Measurements from ENCODE around the gene MOBP.

MOBP gene

DNA sequence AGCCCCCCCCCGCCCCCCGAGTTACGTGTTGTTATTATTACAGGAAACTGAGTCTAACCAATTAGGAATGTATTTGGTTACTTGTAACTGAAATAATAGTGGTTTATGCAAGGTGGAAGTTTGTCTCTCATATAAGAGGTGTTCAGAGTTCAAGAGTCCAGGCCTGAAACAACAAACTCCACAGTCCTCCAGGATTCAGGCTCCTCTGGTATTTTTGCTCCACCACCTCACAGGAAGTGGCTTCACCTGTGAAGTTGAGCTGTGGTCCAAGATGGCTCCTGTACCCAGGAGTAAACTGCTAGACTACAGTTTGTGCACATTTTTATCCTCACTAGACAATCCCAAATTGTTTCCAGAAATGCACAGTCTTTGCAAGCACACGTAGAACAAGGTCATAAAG is 27.3 kb downstream of the MOBP start:
- H3K4me3 ChIP-seq (ENCODE audit: extremely low read depth, insufficient read depth, low read length, poor library complexity, severe bottlenecking), result no peak overlapping the region
- 80% methylated on average over 1 of the region's 4 CpGs; no CpG with 5 or more reads in 1 of the 2 experiments for WGBS, 2 experiments (ENCODE audit: insufficient coverage in 2 of 2)
- no peak overlapping the region for H3K27ac ChIP-seq (ENCODE audit: low read depth, low read length, severe bottlenecking)
- no peaks in the 10 kb centered on the region for H3K9me3 ChIP-seq (ENCODE audit: control insufficient read depth, low read length)
- H3K4me1 ChIP-seq (ENCODE audit: control insufficient read depth, insufficient read depth, low read length, poor library complexity, severe bottlenecking), result peaks cover under 1% of the 10 kb centered on the region
- H3K36me3 ChIP-seq (ENCODE audit: control insufficient read depth, insufficient read depth, low read length), result no peaks in the 10 kb centered on the region

DNA sequence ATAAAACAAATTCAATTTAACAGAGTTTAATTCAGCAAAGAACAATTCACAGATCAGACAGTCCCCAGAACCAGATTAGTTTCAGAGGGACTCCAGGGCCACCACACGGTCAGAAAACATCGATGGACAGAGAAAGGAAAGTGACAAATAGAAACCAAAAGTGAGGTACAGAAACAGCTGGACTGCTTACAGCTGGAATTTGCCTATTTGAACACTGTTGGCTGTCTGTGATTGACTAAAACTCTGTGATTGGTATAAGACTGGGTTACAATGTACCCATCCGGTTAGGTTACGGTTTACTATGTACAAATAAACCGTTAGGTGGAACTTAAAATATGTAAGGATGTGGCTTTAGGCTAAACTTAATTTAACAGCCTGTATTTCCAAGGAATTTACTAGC is 30.3 kb downstream of the MOBP start:
- Histone ChIP-seq H3K9me3 (ENCODE audit: control insufficient read depth, low read length) (no peaks in the 10 kb centered on the region), H3K4me1 (ENCODE audit: control insufficient read depth, insufficient read depth, low read length, poor library complexity, severe bottlenecking) (peaks cover 3% of the 10 kb centered on the region), H3K4me3 (ENCODE audit: extremely low read depth, insufficient read depth, low read length, poor library complexity, severe bottlenecking) (no peak overlapping the region), H3K36me3 (ENCODE audit: control insufficient read depth, insufficient read depth, low read length) (no peaks in the 10 kb centered on the region), H3K27ac (ENCODE audit: low read depth, low read length, severe bottlenecking) (no peak overlapping the region)
- WGBS, 2 experiments (ENCODE audit: insufficient coverage in 2 of 2), result 82 to 90% methylated on average over 2 to 5 of the region's 5 CpGs

DNA sequence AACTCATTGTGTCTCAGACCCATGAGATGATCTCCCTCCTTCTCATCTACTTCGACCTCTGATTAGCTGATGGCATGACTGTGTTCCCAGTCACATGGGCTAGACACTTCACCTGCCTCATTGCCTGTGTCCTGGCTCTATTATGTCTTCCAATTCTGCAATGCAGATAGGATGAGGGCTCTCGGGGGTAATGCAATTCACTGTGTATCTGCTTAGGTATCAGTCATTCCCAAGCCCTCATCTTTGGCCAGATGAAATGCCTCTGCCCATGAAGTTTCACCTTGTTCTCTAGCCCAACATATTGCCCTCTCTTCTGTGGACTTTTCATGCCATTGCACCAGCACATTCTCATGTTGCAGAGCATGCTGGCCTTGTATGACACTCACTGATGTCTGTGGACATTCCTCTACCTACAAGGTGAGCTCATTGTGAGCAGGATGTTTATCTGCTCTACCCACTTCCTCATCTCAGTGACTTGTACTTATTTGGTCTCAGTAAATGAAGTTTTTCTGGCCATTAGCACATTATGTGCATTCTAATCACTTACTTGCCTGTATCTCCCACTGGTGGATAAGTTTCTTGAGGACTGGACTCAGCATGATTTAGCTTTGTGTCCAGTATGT is 32.3 kb downstream of the MOBP start:
- Histone ChIP-seq H3K27ac (ENCODE audit: low read depth, low read length, severe bottlenecking) (no peak overlapping the region), H3K36me3 (ENCODE audit: control insufficient read depth, insufficient read depth, low read length) (no peaks in the 10 kb centered on the region), H3K9me3 (ENCODE audit: control insufficient read depth, low read length) (no peaks in the 10 kb centered on the region), H3K4me3 (ENCODE audit: extremely low read depth, insufficient read depth, low read length, poor library complexity, severe bottlenecking) (no peak overlapping the region), H3K4me1 (ENCODE audit: control insufficient read depth, insufficient read depth, low read length, poor library complexity, severe bottlenecking) (peaks cover 3% of the 10 kb centered on the region)
- 61 to 76% methylated on average over 2 of the region's 2 CpGs for WGBS, 2 experiments (ENCODE audit: insufficient coverage in 2 of 2)

DNA sequence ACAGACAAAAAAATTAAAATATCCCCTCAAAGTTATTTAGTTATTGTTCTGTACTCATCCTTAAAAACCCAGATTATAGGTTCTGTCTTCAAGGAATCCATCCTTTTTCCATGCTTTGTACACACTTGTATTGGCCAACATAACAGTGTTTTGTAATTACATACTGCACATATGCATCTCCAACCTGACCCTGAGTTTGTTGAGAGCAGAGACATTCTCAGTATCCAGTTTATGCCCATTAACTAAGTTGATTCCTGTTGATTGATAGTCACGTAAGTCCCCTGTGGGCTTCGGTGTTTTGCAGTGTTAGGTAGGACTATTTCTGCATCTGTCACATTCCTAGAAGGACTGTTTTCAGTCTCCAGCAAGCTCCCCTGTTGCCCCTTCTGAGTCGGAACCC is 33.6 kb downstream of the MOBP start:
- H3K27ac ChIP-seq (ENCODE audit: low read depth, low read length, severe bottlenecking), result no peak overlapping the region
- no peak overlapping the region for H3K4me3 ChIP-seq (ENCODE audit: extremely low read depth, insufficient read depth, low read length, poor library complexity, severe bottlenecking)
- no peaks in the 10 kb centered on the region for H3K36me3 ChIP-seq (ENCODE audit: control insufficient read depth, insufficient read depth, low read length)
- WGBS, 2 experiments (ENCODE audit: insufficient coverage in 2 of 2), result 100% methylated on average over 2 of the region's 3 CpGs
- H3K9me3 ChIP-seq (ENCODE audit: control insufficient read depth, low read length), result no peaks in the 10 kb centered on the region
- peaks cover 10% of the 10 kb centered on the region for H3K4me1 ChIP-seq (ENCODE audit: control insufficient read depth, insufficient read depth, low read length, poor library complexity, severe bottlenecking)

DNA sequence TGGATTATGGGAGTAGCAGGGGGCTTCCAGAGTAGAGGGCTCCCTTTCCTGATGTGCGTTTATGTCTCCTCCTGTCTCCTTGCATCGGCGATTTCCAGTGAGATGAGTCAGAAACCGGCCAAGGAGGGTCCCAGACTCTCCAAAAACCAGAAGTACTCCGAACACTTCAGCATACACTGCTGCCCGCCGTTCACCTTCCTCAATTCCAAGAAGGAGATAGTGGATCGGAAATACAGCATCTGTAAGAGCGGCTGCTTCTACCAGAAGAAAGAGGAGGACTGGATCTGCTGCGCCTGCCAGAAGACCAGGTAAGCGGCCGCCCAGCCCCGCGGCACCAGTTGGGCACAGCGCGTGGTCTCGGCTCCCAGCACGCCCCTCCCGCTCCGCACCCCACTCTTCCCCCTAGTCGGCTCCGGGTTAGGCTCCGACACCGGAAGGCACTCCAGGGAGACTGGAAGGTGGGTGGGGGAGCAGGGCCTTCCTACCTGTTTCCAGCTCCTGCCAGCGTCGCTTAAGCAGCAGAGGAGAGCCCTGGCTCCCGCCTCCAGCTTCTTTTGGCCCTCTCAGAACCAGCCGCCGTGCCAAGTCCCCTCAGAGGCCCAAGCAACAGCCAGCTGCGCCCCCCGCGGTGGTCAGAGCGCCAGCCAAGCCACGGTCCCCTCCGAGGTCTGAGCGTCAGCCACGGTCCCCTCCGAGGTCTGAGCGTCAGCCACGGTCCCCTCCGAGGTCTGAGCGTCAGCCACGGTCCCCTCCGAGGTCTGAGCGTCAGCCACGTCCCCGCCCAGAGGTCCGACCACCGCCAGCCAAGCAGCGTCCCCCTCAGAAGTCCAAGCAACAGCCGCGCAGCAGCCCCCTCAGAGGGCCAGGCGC is 34.7 kb downstream of the MOBP start:
- no peak overlapping the region for H3K27ac ChIP-seq (ENCODE audit: low read depth, low read length, severe bottlenecking)
- peaks cover 10% of the 10 kb centered on the region for H3K4me1 ChIP-seq (ENCODE audit: control insufficient read depth, insufficient read depth, low read length, poor library complexity, severe bottlenecking)
- 95 to 96% methylated on average over 34 to 51 of the region's 53 CpGs for WGBS, 2 experiments (ENCODE audit: insufficient coverage in 2 of 2)
- H3K4me3 ChIP-seq (ENCODE audit: extremely low read depth, insufficient read depth, low read length, poor library complexity, severe bottlenecking), result no peak overlapping the region
- H3K36me3 ChIP-seq (ENCODE audit: control insufficient read depth, insufficient read depth, low read length), result no peaks in the 10 kb centered on the region
- no peaks in the 10 kb centered on the region for H3K9me3 ChIP-seq (ENCODE audit: control insufficient read depth, low read length)

DNA sequence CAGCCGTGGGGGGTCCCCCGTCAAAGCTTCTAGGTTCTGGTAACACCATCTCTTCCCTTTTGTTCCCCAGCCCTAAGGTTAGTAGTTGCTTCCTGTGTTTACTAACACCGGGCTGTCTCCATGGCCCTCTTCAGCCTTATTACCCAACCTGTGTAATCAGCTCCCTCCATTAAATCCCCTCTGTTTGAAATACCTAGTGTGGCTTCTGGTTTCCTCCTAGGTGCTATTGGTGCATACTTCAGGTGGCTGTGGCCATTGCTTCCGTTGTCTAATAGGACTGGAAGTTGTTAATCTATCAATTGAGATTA is 35.3 kb downstream of the MOBP start:
- Histone ChIP-seq H3K27ac (ENCODE audit: low read depth, low read length, severe bottlenecking) (no peak overlapping the region), H3K4me3 (ENCODE audit: extremely low read depth, insufficient read depth, low read length, poor library complexity, severe bottlenecking) (no peak overlapping the region), H3K9me3 (ENCODE audit: control insufficient read depth, low read length) (no peaks in the 10 kb centered on the region), H3K4me1 (ENCODE audit: control insufficient read depth, insufficient read depth, low read length, poor library complexity, severe bottlenecking) (peaks cover 10% of the 10 kb centered on the region), H3K36me3 (ENCODE audit: control insufficient read depth, insufficient read depth, low read length) (no peaks in the 10 kb centered on the region)
- WGBS, 2 experiments (ENCODE audit: insufficient coverage in 2 of 2), result 90 to 100% methylated on average over 3 to 4 of the region's 4 CpGs

DNA sequence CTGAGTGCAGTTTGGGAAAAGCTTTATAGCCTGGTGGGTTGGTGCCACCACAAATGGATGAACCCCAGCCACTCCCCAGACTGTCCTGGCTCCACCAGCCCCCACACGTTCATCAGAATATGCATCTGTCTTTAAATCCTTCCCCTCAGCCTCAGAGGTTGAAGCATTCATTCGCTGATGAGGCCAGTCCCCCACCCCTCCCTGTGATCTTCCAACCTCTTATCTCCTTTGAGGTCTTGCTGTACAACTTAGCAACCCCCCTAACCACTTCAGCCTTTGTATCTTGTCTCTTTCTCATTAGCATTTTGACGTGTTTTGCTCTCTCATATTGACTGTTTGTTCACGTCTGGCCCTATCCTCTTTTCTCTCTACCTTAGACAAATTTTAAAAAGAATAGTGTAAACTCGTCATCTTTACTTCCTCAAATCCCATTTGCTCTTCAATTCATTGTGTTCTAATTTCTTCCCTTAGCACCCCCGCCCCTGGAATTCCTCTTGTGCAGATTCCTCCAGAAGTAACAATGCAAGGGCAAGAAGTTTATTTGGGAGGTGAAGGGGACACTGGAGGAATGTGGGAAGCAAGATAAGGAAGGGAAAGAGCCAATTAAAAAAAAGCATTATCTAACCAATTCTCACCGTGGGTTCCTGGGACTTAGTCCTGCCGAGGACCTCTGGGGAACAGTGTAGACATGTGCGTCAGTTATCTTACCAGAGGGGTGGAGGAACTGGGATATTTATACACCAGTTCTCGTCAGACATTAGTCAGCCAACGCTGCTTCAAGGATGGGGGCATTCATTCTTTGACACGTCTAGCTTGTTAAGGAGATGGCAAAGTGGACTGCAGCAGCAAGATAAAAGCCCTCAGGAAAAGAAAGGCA is 38.6 kb downstream of the MOBP start:
- Histone ChIP-seq H3K36me3 (ENCODE audit: control insufficient read depth, insufficient read depth, low read length) (no peaks in the 10 kb centered on the region), H3K4me3 (ENCODE audit: extremely low read depth, insufficient read depth, low read length, poor library complexity, severe bottlenecking) (no peak overlapping the region), H3K9me3 (ENCODE audit: control insufficient read depth, low read length) (no peaks in the 10 kb centered on the region), H3K27ac (ENCODE audit: low read depth, low read length, severe bottlenecking) (no peak overlapping the region), H3K4me1 (ENCODE audit: control insufficient read depth, insufficient read depth, low read length, poor library complexity, severe bottlenecking) (peaks cover 7% of the 10 kb centered on the region)
- 44 to 52% methylated on average over 8 to 10 of the region's 12 CpGs for WGBS, 2 experiments (ENCODE audit: insufficient coverage in 2 of 2)

DNA sequence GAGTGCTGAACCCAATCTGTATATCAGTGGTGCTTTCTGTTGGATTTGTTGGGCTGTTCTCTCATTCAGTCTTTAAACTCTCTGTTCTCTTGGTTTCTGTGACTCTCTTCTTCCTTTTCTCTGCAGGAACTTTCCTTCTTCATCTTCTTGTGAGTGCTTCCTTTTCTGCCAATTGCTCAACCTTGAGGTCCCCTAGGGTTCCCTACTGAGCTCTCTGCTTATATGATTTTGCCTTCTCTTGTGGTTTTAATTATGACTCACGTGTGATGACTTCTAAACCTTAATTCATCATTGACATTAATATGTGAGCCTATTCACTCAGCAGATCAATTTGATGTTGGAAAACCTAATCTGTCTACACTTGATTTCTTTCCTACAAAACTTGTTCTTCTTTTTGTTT is 39.4 kb downstream of the MOBP start:
- Histone ChIP-seq H3K4me3 (ENCODE audit: extremely low read depth, insufficient read depth, low read length, poor library complexity, severe bottlenecking) (no peak overlapping the region), H3K4me1 (ENCODE audit: control insufficient read depth, insufficient read depth, low read length, poor library complexity, severe bottlenecking) (peaks cover 7% of the 10 kb centered on the region), H3K9me3 (ENCODE audit: control insufficient read depth, low read length) (no peaks in the 10 kb centered on the region), H3K36me3 (ENCODE audit: control insufficient read depth, insufficient read depth, low read length) (no peaks in the 10 kb centered on the region), H3K27ac (ENCODE audit: low read depth, low read length, severe bottlenecking) (no peak overlapping the region)
- 100% methylated on average over 1 of the region's 1 CpG; no CpG with 5 or more reads in 1 of the 2 experiments for WGBS, 2 experiments (ENCODE audit: insufficient coverage in 2 of 2)

DNA sequence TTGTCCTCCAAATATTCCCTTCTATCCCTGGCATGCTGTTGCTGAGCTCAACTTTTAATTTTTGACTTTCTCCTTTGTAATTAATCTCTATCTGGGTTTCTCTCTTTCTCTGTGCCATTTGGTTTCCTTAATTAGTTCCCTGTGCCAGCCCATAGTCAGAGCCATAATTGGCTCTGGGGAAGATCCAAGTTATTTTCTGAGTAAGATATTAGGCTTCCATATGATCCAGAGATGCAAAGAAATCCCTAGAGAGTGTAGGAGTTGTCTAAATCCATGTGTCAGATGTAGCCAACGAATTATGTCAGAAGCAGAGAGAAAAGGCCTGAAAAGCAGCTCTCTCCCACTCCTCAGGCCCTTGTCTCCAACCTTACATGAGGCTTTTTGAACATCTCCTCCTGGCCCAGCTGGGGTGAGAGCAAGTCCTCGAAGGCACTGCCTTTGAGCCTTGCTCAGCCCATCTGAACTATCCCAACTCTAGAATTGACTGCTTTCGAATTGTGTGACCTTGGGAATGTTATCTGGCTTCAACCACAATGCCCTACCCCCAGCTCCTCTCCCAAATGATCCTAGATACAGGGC is 46.4 kb downstream of the MOBP start:
- H3K4me3 ChIP-seq (ENCODE audit: extremely low read depth, insufficient read depth, low read length, poor library complexity, severe bottlenecking), result no peak overlapping the region
- 75 to 83% methylated on average over 1 to 2 of the region's 3 CpGs for WGBS, 2 experiments (ENCODE audit: insufficient coverage in 2 of 2)
- H3K36me3 ChIP-seq (ENCODE audit: control insufficient read depth, insufficient read depth, low read length), result no peaks in the 10 kb centered on the region
- H3K9me3 ChIP-seq (ENCODE audit: control insufficient read depth, low read length), result no peaks in the 10 kb centered on the region
- no peaks in the 10 kb centered on the region for H3K4me1 ChIP-seq (ENCODE audit: control insufficient read depth, insufficient read depth, low read length, poor library complexity, severe bottlenecking)
- no peak overlapping the region for H3K27ac ChIP-seq (ENCODE audit: low read depth, low read length, severe bottlenecking)

DNA sequence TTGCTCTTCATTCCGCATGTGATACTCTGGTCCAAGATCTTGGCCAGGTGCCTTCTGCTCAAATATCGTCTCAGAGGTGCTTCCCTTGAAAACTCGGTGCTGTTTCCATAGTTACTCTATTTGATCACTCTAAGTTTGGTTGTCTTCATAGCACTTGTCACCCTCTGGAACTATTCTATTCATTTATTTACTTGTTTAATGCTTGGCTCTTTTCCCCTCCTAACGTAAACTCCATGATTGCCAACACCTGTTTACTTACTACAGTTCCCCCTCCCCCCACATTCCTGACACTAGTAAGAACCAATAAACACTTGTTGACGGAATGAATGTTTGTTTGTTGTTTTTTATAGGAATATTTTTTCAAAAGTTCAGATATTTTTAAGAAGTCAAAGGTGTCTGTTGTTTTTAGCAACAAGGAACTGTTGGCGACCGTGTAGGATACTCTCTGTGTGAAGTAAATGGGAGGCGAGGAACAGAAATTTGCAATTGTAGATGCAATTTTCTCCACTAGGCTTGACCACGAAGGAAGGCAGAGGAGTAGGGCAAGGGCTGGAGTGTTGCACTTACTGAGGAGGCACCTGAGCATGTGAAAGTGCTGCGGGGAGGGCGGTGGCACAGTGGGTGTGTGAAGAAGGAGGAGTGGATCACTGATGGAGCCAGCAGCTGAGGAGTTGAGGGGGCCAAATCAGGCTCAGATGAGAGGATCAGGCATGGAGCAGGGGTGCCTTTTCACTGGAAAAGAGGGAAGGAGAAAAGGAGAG is 48.4 kb downstream of the MOBP start:
- no peak overlapping the region for H3K4me3 ChIP-seq (ENCODE audit: extremely low read depth, insufficient read depth, low read length, poor library complexity, severe bottlenecking)
- WGBS, 2 experiments (ENCODE audit: insufficient coverage in 2 of 2), result 72 to 78% methylated on average over 8 to 10 of the region's 11 CpGs
- no peaks in the 10 kb centered on the region for H3K36me3 ChIP-seq (ENCODE audit: control insufficient read depth, insufficient read depth, low read length)
- H3K27ac ChIP-seq (ENCODE audit: low read depth, low read length, severe bottlenecking), result no peak overlapping the region
- H3K9me3 ChIP-seq (ENCODE audit: control insufficient read depth, low read length), result no peaks in the 10 kb centered on the region
- no peaks in the 10 kb centered on the region for H3K4me1 ChIP-seq (ENCODE audit: control insufficient read depth, insufficient read depth, low read length, poor library complexity, severe bottlenecking)
